Retinal pigment epithelial cell (primary cell): ENCODE data around the gene TREH.

Experiments
- DNase-seq: peaks from one replicate; pipeline ENCODE4 v3.0.0-alpha.2; 2010; ENCODE audit warnings: low read depth
- H3K4me3 ChIP-seq: 2 replicates; pipeline ENCODE4 v1.5.1; 2011; ENCODE audit warnings: mild to moderate bottlenecking, low read length, control low read depth, moderate library complexity
- CTCF ChIP-seq: conservative IDR thresholded peaks from 2 replicates; pipeline ENCODE4 v1.5.1; 2011; ENCODE audit warnings: low read depth, low read length, control low read depth, inconsistent platforms

Gene TREH

GRCh38 chr11:118632577-118633318 is 46.7 kb downstream of the TREH start:
- no peak for DNase-seq
- TF ChIP-seq CTCF, result no peak
- no peak overlapping the region for H3K4me3 ChIP-seq

GRCh38 chr11:118631142-118631909 is 48.1 kb downstream of the TREH start:
- DNase-seq, result no peak
- no peak for TF ChIP-seq CTCF
- H3K4me3 ChIP-seq, result no peak overlapping the region

- no peak for TF ChIP-seq CTCF
- DNase-seq, result no peak
- H3K4me3 ChIP-seq, result no peak overlapping the region
Observed at GRCh38 chr11:118629761-118630661, 49.4 kb downstream of the TREH start.

- no peak for DNase-seq
- H3K4me3 ChIP-seq, result no peak overlapping the region
- TF ChIP-seq CTCF, result no peak
Observed at GRCh38 chr11:118628861-118629549, 50.4 kb downstream of the TREH start.

- H3K4me3 ChIP-seq, result no peak overlapping the region
- no peak for TF ChIP-seq CTCF
- DNase-seq, result no peak
Observed at GRCh38 chr11:118628432-118628831, 51.0 kb downstream of the TREH start.

- no peak overlapping the region for H3K4me3 ChIP-seq
- no peak for DNase-seq
- TF ChIP-seq CTCF, result no peak
Observed at GRCh38 chr11:118628031-118628430, 51.4 kb downstream of the TREH start.
